Sigmoid colon (tissue), 7 donors: ENCODE measurements around the gene EVA1C. TPM values are rescaled to one million over a fixed set of nuclear protein-coding genes. Genes with fewer than 3 reads are reported as not detected.
"Not testable (repeated sequence)": the region's sequence is repeated elsewhere in the genome, so short reads cannot be mapped to it uniquely, and the experiment has no call there.

Source experiments
- DNase-seq: peaks from one replicate; pipeline ENCODE4 v3.0.0-alpha.2; 2019
- H3K27ac ChIP-seq, 4 donors: fragments of 200-600 bp; sonication (generic); one replicate each; pipeline ENCODE4 v1.5.1; 2016 to 2019; ENCODE audit warnings: mild to moderate bottlenecking in 1 of 4
- H3K27me3 ChIP-seq, 3 donors: fragments of 200-600 bp; sonication (generic); one replicate each; pipeline ENCODE4 v1.5.1; 2019; ENCODE audit warnings: mild to moderate bottlenecking in 1 of 3
- H3K36me3 ChIP-seq, 4 donors: fragments of 200-600 bp; sonication (generic); one replicate each; pipeline ENCODE4 v1.5.1; 2016 to 2019
- H3K4me1 ChIP-seq, 4 donors: fragments of 200-600 bp; sonication (generic); one replicate each; pipeline ENCODE4 v1.5.1; 2017 to 2019
- H3K4me3 ChIP-seq, 4 donors: fragments of 200-600 bp; sonication (generic); one replicate each; pipeline ENCODE4 v1.5.1; 2017 to 2019; ENCODE audit warnings: mild to moderate bottlenecking in 2 of 4, moderate library complexity in 1 of 4
- H3K9me3 ChIP-seq, 4 donors: fragments of 200-600 bp in 3 of 4; sonication (generic) in 3 of 4; one replicate each; pipeline versions ENCODE4 v1.5.1 to v1.6.1; 2013 to 2019
- EP300 ChIP-seq, 4 donors: sonication (generic); formaldehyde crosslinking; IDR thresholded peaks; one replicate each; pipeline ENCODE4 v1.6.1; 2017; ENCODE audit warnings: antibody characterized with exemption in 4 of 4
- POLR2A ChIP-seq, 2 donors: fragments of 450-650 bp; IDR thresholded peaks; one replicate each; pipeline ENCODE4 v1.6.1; 2016; ENCODE audit warnings: antibody characterized with exemption in 2 of 2, mild to moderate bottlenecking in 2 of 2, moderate library complexity in 2 of 2
- POLR2AphosphoS5 ChIP-seq, 4 donors: sonication (generic); formaldehyde crosslinking; IDR thresholded peaks; one replicate each; pipeline ENCODE4 v1.6.1; 2017; ENCODE audit warnings: antibody characterized with exemption in 4 of 4
- WGBS, 2 donors: extraction: QIAGEN DNeasy Blood & Tissue Kit; methylation state at CpG; one replicate each; pipeline ENCODE4 v1.1.7; 2013; 5-methylcytosine and 5-hydroxymethylcytosine counted together
- intact Hi-C: fragments of 100-400 bp; cut with DNase I; formaldehyde crosslinking; loops from one replicate; pipeline ENCODE4 v1.15.1; 2023
- polyA plus RNA-seq, 3 donors: library from polyadenylated mRNA; stranded (reverse); fragments of 200-250 nt; gene quantifications; one replicate each; pipeline ENCODE4 v1.2.3, GENCODE V29; 2013
- total RNA-seq, 4 donors: library from RNA; depleted of rRNA; stranded (reverse); fragments of >200 nt; gene quantifications; one replicate each; pipeline ENCODE4 v1.1.0, GENCODE V29; 2016
- TF ChIP-seq, protein P1 (sequence below), 4 experiments: fragments of 450-650 bp in 3 of 4; fragments of 200-600 bp in 1 of 4; IDR thresholded peaks; one replicate each; pipeline ENCODE4 v1.5.1; 2016 to 2019; ENCODE audit warnings: antibody characterized with exemption in 4 of 4, mild to moderate bottlenecking in 3 of 4, moderate library complexity in 2 of 4
- donor health status: healthy with polysubstance abuse.
- donor health status: Bipolar disorder and iron deficiency.
- donor health status: healthy.

EVA1C gene
- total and polyA plus RNA-seq, 7 donors = 3.5 to 53.8 (median 32.1) TPM

- no peak for DNase-seq
- Histone ChIP-seq H3K36me3 (peaks cover 12 to 32% (median 16%) of the 10 kb centered on the region in 4 donors), H3K9me3 (no peaks in the 10 kb centered on the region), H3K4me1 (peaks cover 0 to 36% (median 20%) of the 10 kb centered on the region in 4 donors), H3K27me3 (no peaks in the 10 kb centered on the region), H3K4me3 (no peak overlapping the region), H3K27ac (peak overlapping the region in 1 of 4 donors; percentile 46)
- 96% methylated on average over 8 of the region's 8 CpGs for WGBS, 2 donors
- intact Hi-C loops = no loop called here
- TF ChIP-seq POLR2A (IDR thresholded peaks at IDR 0.05) (no peak), POLR2AphosphoS5 (IDR thresholded peaks at IDR 0.05) (no peak), EP300 (IDR thresholded peaks at IDR 0.05) (no peak)
- TF ChIP-seq, protein P1, sequence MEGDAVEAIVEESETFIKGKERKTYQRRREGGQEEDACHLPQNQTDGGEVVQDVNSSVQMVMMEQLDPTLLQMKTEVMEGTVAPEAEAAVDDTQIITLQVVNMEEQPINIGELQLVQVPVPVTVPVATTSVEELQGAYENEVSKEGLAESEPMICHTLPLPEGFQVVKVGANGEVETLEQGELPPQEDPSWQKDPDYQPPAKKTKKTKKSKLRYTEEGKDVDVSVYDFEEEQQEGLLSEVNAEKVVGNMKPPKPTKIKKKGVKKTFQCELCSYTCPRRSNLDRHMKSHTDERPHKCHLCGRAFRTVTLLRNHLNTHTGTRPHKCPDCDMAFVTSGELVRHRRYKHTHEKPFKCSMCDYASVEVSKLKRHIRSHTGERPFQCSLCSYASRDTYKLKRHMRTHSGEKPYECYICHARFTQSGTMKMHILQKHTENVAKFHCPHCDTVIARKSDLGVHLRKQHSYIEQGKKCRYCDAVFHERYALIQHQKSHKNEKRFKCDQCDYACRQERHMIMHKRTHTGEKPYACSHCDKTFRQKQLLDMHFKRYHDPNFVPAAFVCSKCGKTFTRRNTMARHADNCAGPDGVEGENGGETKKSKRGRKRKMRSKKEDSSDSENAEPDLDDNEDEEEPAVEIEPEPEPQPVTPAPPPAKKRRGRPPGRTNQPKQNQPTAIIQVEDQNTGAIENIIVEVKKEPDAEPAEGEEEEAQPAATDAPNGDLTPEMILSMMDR (IDR thresholded peaks at IDR 0.05) = no peak
Observed at GRCh38 chr21:32387151-32387550, 25.4 kb upstream of the EVA1C start.

DNA sequence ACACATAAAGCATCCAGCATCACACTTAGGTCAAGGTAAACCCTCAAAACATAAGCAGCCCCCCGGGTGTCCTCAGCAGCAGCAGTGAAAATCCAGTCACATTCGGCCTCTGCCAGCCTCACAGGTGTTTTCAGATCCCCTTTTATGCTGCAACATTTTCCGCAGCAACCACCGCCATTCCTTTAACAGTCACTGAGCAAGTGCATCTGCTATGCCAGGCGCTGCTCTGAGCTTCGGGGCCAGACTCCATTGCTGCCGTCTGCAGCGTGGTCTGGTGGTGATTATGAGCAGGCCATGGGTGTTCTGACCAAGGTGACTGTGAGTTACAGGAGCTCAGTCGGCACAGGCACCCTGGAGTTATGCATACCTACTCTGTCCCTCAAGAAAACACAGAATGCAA, 24.2 kb upstream of the EVA1C start:
- TF ChIP-seq, protein P1 (IDR thresholded peaks at IDR 0.05) = no peak
- TF ChIP-seq POLR2A (IDR thresholded peaks at IDR 0.05) = no peak
- TF ChIP-seq EP300 (IDR thresholded peaks at IDR 0.05) = no peak
- 84 to 88% methylated on average over 9 of the region's 9 CpGs for WGBS, 2 donors
- intact Hi-C loops = no loop called here
- no peaks in the 10 kb centered on the region for H3K27me3 ChIP-seq
- H3K36me3 ChIP-seq = peaks cover 7 to 22% (median 10%) of the 10 kb centered on the region in 4 donors
- peaks cover 0 to 33% (median 16%) of the 10 kb centered on the region in 4 donors for H3K4me1 ChIP-seq
- no peak overlapping the region for H3K27ac ChIP-seq
- no peaks in the 10 kb centered on the region for H3K9me3 ChIP-seq
- no peak for DNase-seq
- no peak overlapping the region for H3K4me3 ChIP-seq

DNA sequence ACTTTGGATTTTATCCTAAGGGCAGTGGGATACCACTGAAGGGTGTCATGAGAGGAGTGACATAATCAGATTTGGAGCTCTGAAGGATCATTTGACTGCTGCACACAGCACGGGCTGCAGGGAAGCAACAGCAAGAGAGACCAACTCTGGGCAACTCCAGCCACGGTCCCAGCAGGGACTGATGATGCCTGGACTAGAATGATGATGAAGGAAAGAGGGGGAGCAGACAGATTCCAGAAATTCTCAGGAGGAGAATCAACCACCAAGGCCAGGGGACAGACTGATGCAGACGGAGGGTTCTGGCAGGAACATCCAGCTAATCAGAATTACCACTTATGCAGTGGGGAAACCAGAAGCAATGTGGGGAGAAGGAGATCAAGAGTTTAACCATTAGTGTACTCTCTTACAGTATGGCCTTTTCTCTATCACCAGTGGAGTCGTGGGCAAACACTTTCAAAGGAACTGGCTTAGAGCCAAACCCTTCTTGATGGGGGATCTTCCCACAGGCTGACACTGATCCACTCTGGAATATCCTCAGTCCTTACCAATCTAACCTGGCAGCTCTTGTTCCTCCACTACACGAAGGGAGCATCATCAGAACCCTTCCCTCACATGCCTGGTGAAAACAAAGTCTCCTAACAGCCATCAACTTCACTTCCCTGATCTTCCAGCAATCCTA, 23.0 kb upstream of the EVA1C start:
- TF ChIP-seq, protein P1 (IDR thresholded peaks at IDR 0.05) = no peak
- TF ChIP-seq POLR2AphosphoS5 (IDR thresholded peaks at IDR 0.05) (no peak), EP300 (IDR thresholded peaks at IDR 0.05) (no peak), POLR2A (IDR thresholded peaks at IDR 0.05) (no peak)
- intact Hi-C loops = loop anchor here (5.0 kb wide), 1 partner anchor 223 kb away; the partner anchor contains the start of gene CFAP298
- Histone ChIP-seq H3K9me3 (no peaks in the 10 kb centered on the region), H3K4me3 (no peak overlapping the region), H3K4me1 (peaks cover 0 to 37% (median 19%) of the 10 kb centered on the region in 4 donors), H3K36me3 (peaks cover 0 to 10% (median under 1%) of the 10 kb centered on the region in 4 donors), H3K27ac (no peak overlapping the region), H3K27me3 (no peaks in the 10 kb centered on the region)
- WGBS, 2 donors = 77% methylated on average over 5 of the region's 5 CpGs
- DNase-seq = no peak

GRCh38 chr21:32390537-32391224, 21.8 kb upstream of the EVA1C start:
- DNase-seq, H3K27me3 ChIP-seq, H3K4me3 ChIP-seq, H3K36me3 ChIP-seq, H3K27ac ChIP-seq, H3K9me3 ChIP-seq: not testable (repeated sequence)
- intact Hi-C loops = loop anchor here (5.0 kb wide), 1 partner anchor 222 kb away; the partner anchor contains the start of gene CFAP298
- WGBS, 2 donors = 88 to 95% methylated on average over 9 of the region's 11 CpGs
- peaks cover 0 to 37% (median 19%) of the 10 kb centered on the region in 4 donors for H3K4me1 ChIP-seq

DNA sequence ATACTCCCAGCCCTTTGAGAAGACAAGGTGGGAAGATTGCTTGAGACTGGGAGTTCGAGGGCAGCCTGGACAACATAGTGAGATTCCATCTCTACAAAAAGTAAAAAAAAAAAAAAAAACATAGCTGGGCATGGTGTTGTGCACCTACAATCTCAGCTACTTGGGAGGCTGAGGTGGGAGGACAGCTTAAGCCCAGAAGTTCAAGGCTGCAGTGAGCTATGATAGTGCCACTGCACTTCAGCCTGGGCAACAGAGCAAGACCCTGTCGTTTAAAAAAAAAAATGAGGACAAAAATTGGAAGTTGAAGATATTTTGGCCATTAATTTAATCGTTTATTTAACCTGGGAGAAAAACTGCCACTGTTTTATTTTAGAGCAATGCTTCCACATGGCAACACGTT, 20.8 kb upstream of the EVA1C start:
- H3K4me1 ChIP-seq = peaks cover 0 to 37% (median 17%) of the 10 kb centered on the region in 4 donors
- no peak for DNase-seq
- no peak overlapping the region for H3K27ac ChIP-seq
- H3K9me3 ChIP-seq = no peaks in the 10 kb centered on the region
- H3K4me3 ChIP-seq = peak overlapping the region in 3 of 4 donors; percentile 76 to 96 (median 79)
- no peak for TF ChIP-seq POLR2A (IDR thresholded peaks at IDR 0.05)
- TF ChIP-seq, protein P1 (IDR thresholded peaks at IDR 0.05) = no peak
- no peaks in the 10 kb centered on the region for H3K36me3 ChIP-seq
- no peaks in the 10 kb centered on the region for H3K27me3 ChIP-seq
- WGBS, 2 donors = 49 to 72% methylated on average over 4 of the region's 4 CpGs
- intact Hi-C loops = loop anchor here (5.0 kb wide), 1 partner anchor 221 kb away; the partner anchor contains the start of gene CFAP298
